B cell (primary cell): ENCODE results near the gene RAI14.

Experiments
- CTCF ChIP-seq: fragments of 200-600 bp; IDR thresholded peaks from one replicate; pipeline ENCODE4 v1.8.0; 2022; ENCODE audit warnings: antibody characterized with exemption, mild to moderate bottlenecking
- EZH2 ChIP-seq: IDR thresholded peaks from 2 replicates; pipeline ENCODE4 v1.6.1; 2012; ENCODE audit warnings: borderline replicate concordance, low read depth, mild to moderate bottlenecking, moderate library complexity, low read length; ENCODE audit not compliant: insufficient read depth, poor library complexity, severe bottlenecking

GRCh38 chr5:34684980-34685352 is 28.8 kb downstream of the RAI14 start:
- TF ChIP-seq EZH2 = no peak
- no peak for TF ChIP-seq CTCF
